ENCODE data around the gene LRRC8B. TPM values are rescaled to one million over a fixed set of nuclear protein-coding genes. Genes with fewer than 3 reads are reported as not detected.
"Not testable (repeated sequence)": the region's sequence is repeated elsewhere in the genome, so short reads cannot be mapped to it uniquely, and the experiment has no call there.

The LRRC8B gene
- total RNA-seq, 1 donor from 2014 or later: 3.6 TPM

- TF ChIP-seq CTCF (IDR thresholded peaks at IDR 0.05; ENCODE audit: borderline replicate concordance): no peak
Measured at GRCh38 chr1:89584781-89585180, 60.2 kb downstream of the LRRC8B start.

GRCh38 chr1:89587729-89588161 lies 63.1 kb downstream of the LRRC8B start:
- Histone ChIP-seq H3K27me3 (ENCODE audit: low read depth) (no peaks in the 10 kb centered on the region), H3K4me1 (peaks cover 15% of the 10 kb centered on the region), H3K4me3 (no peak overlapping the region), H3K27ac (replicated peaks) (no peak overlapping the region), H3K9me3 (replicated peaks) (no peaks in the 10 kb centered on the region), H3K36me3 (peaks cover 26% of the 10 kb centered on the region)
- TF ChIP-seq CTCF (IDR thresholded peaks at IDR 0.05; ENCODE audit: borderline replicate concordance): no peak
- intact Hi-C loops (cut with micrococcal nuclease): no loop called here
- DNase-seq: no peak

More at GRCh38 chr1:89584781-89585180, 60.2 kb downstream of the LRRC8B start:
- H3K9me3 ChIP-seq (replicated peaks): no peaks in the 10 kb centered on the region
- no peak for DNase-seq
- H3K36me3 ChIP-seq: peaks cover 32% of the 10 kb centered on the region
- peaks cover 7% of the 10 kb centered on the region for H3K4me1 ChIP-seq
- H3K27me3 ChIP-seq (ENCODE audit: low read depth): no peaks in the 10 kb centered on the region
- H3K27ac ChIP-seq (replicated peaks): no peak overlapping the region
- H3K4me3 ChIP-seq: no peak overlapping the region
- intact Hi-C loops (cut with micrococcal nuclease): no loop called here

GRCh38 chr1:89588480-89588879 lies 63.9 kb downstream of the LRRC8B start:
- DNase-seq: no peak
- no peak for TF ChIP-seq CTCF (IDR thresholded peaks at IDR 0.05; ENCODE audit: borderline replicate concordance)
- Histone ChIP-seq H3K27me3 (ENCODE audit: low read depth) (no peaks in the 10 kb centered on the region), H3K9me3 (replicated peaks) (no peaks in the 10 kb centered on the region), H3K4me1 (peaks cover 15% of the 10 kb centered on the region), H3K36me3 (peaks cover 24% of the 10 kb centered on the region), H3K4me3 (no peak overlapping the region), H3K27ac (replicated peaks) (no peak overlapping the region)
- intact Hi-C loops (cut with micrococcal nuclease): no loop called here

- peaks cover 15% of the 10 kb centered on the region for H3K36me3 ChIP-seq
- no peak overlapping the region for H3K27ac ChIP-seq (replicated peaks)
- no peak for TF ChIP-seq CTCF (IDR thresholded peaks at IDR 0.05; ENCODE audit: borderline replicate concordance)
- DNase-seq: no peak
- H3K4me3 ChIP-seq: no peak overlapping the region
- H3K27me3 ChIP-seq (ENCODE audit: low read depth): no peaks in the 10 kb centered on the region
- H3K9me3 ChIP-seq (replicated peaks): no peaks in the 10 kb centered on the region
- intact Hi-C loops (cut with micrococcal nuclease): no loop called here
- H3K4me1 ChIP-seq: peaks cover 15% of the 10 kb centered on the region
Measured at GRCh38 chr1:89589515-89589914, 64.9 kb downstream of the LRRC8B start.

GRCh38 chr1:89590341-89591080 lies 65.9 kb downstream of the LRRC8B start:
- intact Hi-C loops (cut with micrococcal nuclease): loop anchor here (10.0 kb wide), 2 partner anchors 66 to 174 kb away; partner anchors contain the start of gene LRRC8B
- H3K27me3 ChIP-seq (ENCODE audit: low read depth): no peaks in the 10 kb centered on the region
- DNase-seq: no peak

DNA sequence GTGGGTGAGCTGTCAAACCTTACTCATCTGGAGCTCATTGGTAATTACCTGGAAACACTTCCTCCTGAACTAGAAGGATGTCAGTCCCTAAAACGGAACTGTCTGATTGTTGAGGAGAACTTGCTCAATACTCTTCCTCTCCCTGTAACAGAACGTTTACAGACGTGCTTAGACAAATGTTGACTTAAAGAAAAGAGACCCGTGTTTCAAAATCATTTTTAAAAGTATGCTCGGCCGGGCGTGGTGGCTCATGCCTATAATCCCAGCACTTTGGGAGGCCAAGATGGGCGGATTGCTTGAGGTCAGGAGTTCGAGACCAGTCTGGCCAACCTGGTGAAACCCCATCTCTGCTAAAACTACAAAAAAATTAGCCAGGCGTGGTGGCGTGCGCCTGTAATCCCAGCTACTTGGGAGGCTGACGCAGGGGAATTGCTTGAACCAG lies 68.3 kb downstream of the LRRC8B start:
- intact Hi-C loops (cut with micrococcal nuclease): loop anchor here (10.0 kb wide), 2 partner anchors 68 to 172 kb away; partner anchors contain the start of gene LRRC8B
- not testable (repeated sequence) for H3K36me3 ChIP-seq; H3K27me3 ChIP-seq (ENCODE audit: low read depth); H3K27ac ChIP-seq (replicated peaks); DNase-seq; H3K4me3 ChIP-seq; H3K9me3 ChIP-seq (replicated peaks)
- peaks cover 15% of the 10 kb centered on the region for H3K4me1 ChIP-seq

More at GRCh38 chr1:89590341-89591080, 65.9 kb downstream of the LRRC8B start:
- no peak for TF ChIP-seq CTCF (IDR thresholded peaks at IDR 0.05; ENCODE audit: borderline replicate concordance)
- Histone ChIP-seq H3K4me1 (peaks cover 15% of the 10 kb centered on the region), H3K36me3 (peaks cover 12% of the 10 kb centered on the region), H3K27ac (replicated peaks) (peak overlapping the region; percentile 24), H3K4me3 (no peak overlapping the region), H3K9me3 (replicated peaks) (no peaks in the 10 kb centered on the region)
